OCI-LY3 (cell line): ENCODE data around the gene FOCAD.

Source experiments
- CTCF ChIP-seq: fragments of 200-600, 300-600 bp; sonication (generic); IDR thresholded peaks from 2 replicates; pipeline ENCODE4 v1.5.1; 2014; ENCODE audit warnings: antibody characterized with exemption, low read length, low read depth
- EZH2phosphoT487 ChIP-seq: fragments of 200-600 bp; shearing (Covaris generic); IDR thresholded peaks from 2 replicates; pipeline ENCODE4 v1.6.1; 2018; ENCODE audit warnings: antibody characterized with exemption, mixed run types, low read depth

DNA sequence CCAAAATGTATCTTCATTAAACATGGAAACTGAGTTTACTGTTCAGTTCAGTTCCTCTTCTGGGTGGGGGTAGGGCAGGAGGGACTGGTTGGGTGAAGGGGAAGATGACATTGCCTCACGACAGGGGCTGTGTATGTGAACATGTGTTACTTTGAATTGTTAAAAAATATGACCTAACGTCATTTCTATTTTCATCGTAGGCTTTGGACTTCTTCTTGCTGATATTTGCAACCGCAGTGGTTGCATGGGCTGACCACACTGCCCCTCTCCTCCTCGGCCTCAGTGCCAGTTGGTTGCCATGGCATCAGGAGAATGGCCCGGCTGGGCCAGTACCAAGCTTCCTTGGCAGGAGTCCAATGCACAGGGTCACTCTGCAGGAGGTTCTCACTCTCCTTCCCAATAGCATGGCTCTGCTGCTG, 305.9 kb downstream of the FOCAD start:
- no peak for TF ChIP-seq CTCF
- TF ChIP-seq EZH2phosphoT487 = no peak
